ENCODE data around the gene ARL13B. TPM values are rescaled to one million over a fixed set of nuclear protein-coding genes. Genes with fewer than 3 reads are reported as not detected.

ARL13B gene
- total and polyA plus RNA-seq, 10 of the 15 experiments (the other 5 are each of a cell fraction or from before 2014, with no cell fraction given): 3.0 to 10.4 (median 7.9) TPM

DNA sequence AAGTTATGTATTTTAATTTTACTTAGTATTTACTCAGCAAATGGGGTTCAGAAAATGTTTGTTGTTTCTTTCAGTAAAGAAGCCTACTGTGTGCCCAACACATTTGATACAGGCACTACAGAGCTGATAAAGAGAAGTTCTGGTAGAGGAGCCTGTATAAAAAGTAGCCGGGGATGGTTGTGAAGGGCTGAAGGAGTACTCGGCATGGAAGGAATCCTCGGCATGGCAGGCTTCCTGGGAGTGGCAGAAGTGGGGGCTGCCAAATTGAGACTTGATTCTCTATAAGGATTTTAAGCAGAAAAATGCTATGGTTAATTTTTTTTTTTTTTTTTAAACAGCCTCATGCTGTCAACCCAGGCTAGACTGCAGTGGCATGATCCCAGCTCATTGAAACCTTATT lies 9.3 kb downstream of the ARL13B start:
- no peak for FAIRE-seq
- ChIA-PET CTCF (interaction anchor here (1.1 to 2.1 kb wide), 4 partner anchors 8 to 16 kb away, joined by 3 to 7 read pairs (median 4); partner anchors contain the start of gene ARL13B), RAD21 (ENCODE audit: unreplicated experiment) (interaction anchor here (1.6 kb wide), 1 partner anchor 73 kb away, joined by 4 read pairs; the partner anchor contains the start of gene DHFR2), SMC1A (ENCODE audit: uncharacterized antibody, unreplicated experiment) (interaction anchor here (0.8 to 1.4 kb wide), 3 partner anchors 14 to 39 kb away, joined by 3 to 5 read pairs (median 3); partner anchors contain the start of gene STX19), POLR2A (no interaction called here)
- ATAC-seq: no peak
- in situ Hi-C loops (cut with MboI): no loop called here
- BruUV-seq (replicated peaks): no TSS peak
- no peaks in the 10 kb centered on the region for H3K9me3 ChIP-seq (replicated peaks; ENCODE audit: control insufficient read depth, insufficient read depth, low read length)
- no peak for DNase-seq (ENCODE audit: low read depth, low spot score)
- H3K4me1 ChIP-seq (ENCODE audit: control insufficient read depth, insufficient read depth, low read length): no peaks in the 10 kb centered on the region
- no peak overlapping the region for H3K9ac ChIP-seq (ENCODE audit: control insufficient read depth, insufficient read depth, low read length)
- H2AFZ ChIP-seq (ENCODE audit: control insufficient read depth, low read depth, low read length): no peak overlapping the region
- intact Hi-C loops (cut with micrococcal nuclease; ENCODE audit: unreplicated experiment): no loop called here
- H3K36me3 ChIP-seq (ENCODE audit: control insufficient read depth in 2 of 2, insufficient read depth in 2 of 2, low read length in 1 of 2): no peaks in the 10 kb centered on the region
- H3K79me2 ChIP-seq (ENCODE audit: control insufficient read depth, insufficient read depth, low read length): no peaks in the 10 kb centered on the region
- no peak overlapping the region for H3K27ac ChIP-seq (ENCODE audit: control insufficient read depth, insufficient read depth)
- H3K27me3 ChIP-seq (replicated peaks in 1 of 2; ENCODE audit: control insufficient read depth in 2 of 2, insufficient read depth in 2 of 2, low read length in 1 of 2): no peaks in the 10 kb centered on the region
- H3K4me3 ChIP-seq: no peak overlapping the region
- WGBS (ENCODE audit: insufficient coverage, insufficient replicate concordance, low lambda C conversion rate, missing lambda C conversion rate): 82% methylated on average over 3 of the region's 3 CpGs
- H4K20me1 ChIP-seq (ENCODE audit: control insufficient read depth, insufficient read depth): no peaks in the 10 kb centered on the region
- no peak overlapping the region for H3K4me2 ChIP-seq (ENCODE audit: control insufficient read depth, insufficient read depth)
- no peak for TF ChIP-seq TARDBP (IDR thresholded peaks at IDR 0.05; ENCODE audit: borderline replicate concordance)
- TF ChIP-seq HDAC6 (IDR thresholded peaks at IDR 0.05; ENCODE audit: unreplicated experiment): no peak
- TF ChIP-seq EED (IDR thresholded peaks at IDR 0.05; ENCODE audit: low read depth): no peak
- no peak for TF ChIP-seq SMC3 (IDR thresholded peaks at IDR 0.05; ENCODE audit: borderline replicate concordance, low read length)
- TF ChIP-seq ZNF622 (IDR thresholded peaks at IDR 0.05): no peak
- TF ChIP-seq EP300 (IDR thresholded peaks at IDR 0.05; ENCODE audit: borderline replicate concordance in 1 of 2, control insufficient read depth in 1 of 2, low read depth in 2 of 2, low read length in 2 of 2): no peak
- no peak for TF ChIP-seq NR2F1 (conservative IDR thresholded peaks at IDR 0.05)
- no peak for TF ChIP-seq EGR1 (IDR thresholded peaks at IDR 0.05; ENCODE audit: borderline replicate concordance in 1 of 2, low read depth in 2 of 2, low read length in 2 of 2)
- TF ChIP-seq, protein P1, sequence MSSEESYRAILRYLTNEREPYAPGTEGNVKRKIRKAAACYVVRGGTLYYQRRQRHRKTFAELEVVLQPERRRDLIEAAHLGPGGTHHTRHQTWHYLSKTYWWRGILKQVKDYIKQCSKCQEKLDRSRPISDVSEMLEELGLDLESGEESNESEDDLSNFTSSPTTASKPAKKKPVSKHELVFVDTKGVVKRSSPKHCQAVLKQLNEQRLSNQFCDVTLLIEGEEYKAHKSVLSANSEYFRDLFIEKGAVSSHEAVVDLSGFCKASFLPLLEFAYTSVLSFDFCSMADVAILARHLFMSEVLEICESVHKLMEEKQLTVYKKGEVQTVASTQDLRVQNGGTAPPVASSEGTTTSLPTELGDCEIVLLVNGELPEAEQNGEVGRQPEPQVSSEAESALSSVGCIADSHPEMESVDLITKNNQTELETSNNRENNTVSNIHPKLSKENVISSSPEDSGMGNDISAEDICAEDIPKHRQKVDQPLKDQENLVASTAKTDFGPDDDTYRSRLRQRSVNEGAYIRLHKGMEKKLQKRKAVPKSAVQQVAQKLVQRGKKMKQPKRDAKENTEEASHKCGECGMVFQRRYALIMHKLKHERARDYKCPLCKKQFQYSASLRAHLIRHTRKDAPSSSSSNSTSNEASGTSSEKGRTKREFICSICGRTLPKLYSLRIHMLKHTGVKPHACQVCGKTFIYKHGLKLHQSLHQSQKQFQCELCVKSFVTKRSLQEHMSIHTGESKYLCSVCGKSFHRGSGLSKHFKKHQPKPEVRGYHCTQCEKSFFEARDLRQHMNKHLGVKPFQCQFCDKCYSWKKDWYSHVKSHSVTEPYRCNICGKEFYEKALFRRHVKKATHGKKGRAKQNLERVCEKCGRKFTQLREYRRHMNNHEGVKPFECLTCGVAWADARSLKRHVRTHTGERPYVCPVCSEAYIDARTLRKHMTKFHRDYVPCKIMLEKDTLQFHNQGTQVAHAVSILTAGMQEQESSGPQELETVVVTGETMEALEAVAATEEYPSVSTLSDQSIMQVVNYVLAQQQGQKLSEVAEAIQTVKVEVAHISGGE (CRISPR knock-in tag; IDR thresholded peaks at IDR 0.05): no peak
- no peak for TF ChIP-seq ASH2L (IDR thresholded peaks at IDR 0.05; ENCODE audit: borderline replicate concordance, low read depth)
- TF ChIP-seq BRCA1 (IDR thresholded peaks at IDR 0.05; ENCODE audit: low read depth, low read length): no peak
- no peak for TF ChIP-seq E2F4 (IDR thresholded peaks at IDR 0.05; ENCODE audit: low read depth, low read length)
- TF ChIP-seq, protein P2, sequence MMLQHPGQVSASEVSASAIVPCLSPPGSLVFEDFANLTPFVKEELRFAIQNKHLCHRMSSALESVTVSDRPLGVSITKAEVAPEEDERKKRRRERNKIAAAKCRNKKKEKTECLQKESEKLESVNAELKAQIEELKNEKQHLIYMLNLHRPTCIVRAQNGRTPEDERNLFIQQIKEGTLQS (IDR thresholded peaks at IDR 0.05; ENCODE audit: borderline replicate concordance, extremely low read depth, low read depth, low read length): no peak
- TF ChIP-seq BCLAF1 (IDR thresholded peaks at IDR 0.05): no peak
- TF ChIP-seq IRF4 (IDR thresholded peaks at IDR 0.05; ENCODE audit: low read depth, low read length): no peak
- no peak for TF ChIP-seq NFXL1 (IDR thresholded peaks at IDR 0.05; ENCODE audit: borderline replicate concordance)
